Fibroblast of peridontal ligament (primary cell): ENCODE data around the gene CNNM4.

ENCODE experiments used
- DNase-seq: peaks from one replicate; pipeline ENCODE4 v3.0.0-alpha.2; 2010; ENCODE audit errors: extremely low read depth

The CNNM4 gene

GRCh38 chr2:96859099-96859649, 98.5 kb downstream of the CNNM4 start:
- no peak for DNase-seq

- DNase-seq: no peak
These were observed 99.0 kb downstream of the CNNM4 start for GRCh38 chr2:96859681-96860064.

GRCh38 chr2:96860065-96861029, 99.6 kb downstream of the CNNM4 start:
- DNase-seq: no peak

- DNase-seq: no peak
These were observed 100.4 kb downstream of the CNNM4 start for GRCh38 chr2:96861074-96861473.
